Spleen (tissue), 11 donors: Measurements from ENCODE around the gene CLASP2. TPM values are rescaled to one million over a fixed set of nuclear protein-coding genes. Genes with fewer than 3 reads are reported as not detected.

Source experiments
- DNase-seq: peaks from one replicate; pipeline ENCODE4 v3.0.0-alpha.2; 2020
- H3K27ac ChIP-seq, 8 donors: fragments of 200-600 bp; sonication (generic) in 7 of 8; 1 replicate in 4 of 8; 2 replicates in 4 of 8; pipeline versions ENCODE4 v1.5.0 to v1.8.0; 2016 to 2021; ENCODE audit warnings: inconsistent platforms in 4 of 8, mild to moderate bottlenecking in 4 of 8, moderate library complexity in 1 of 8
- H3K27me3 ChIP-seq, 7 donors: fragments of 200-600 bp; sonication (generic) in 6 of 7; replicated peaks in 1 of 7; 1 replicate in 4 of 7; 2 replicates in 3 of 7; pipeline versions ENCODE4 v1.5.0 to v1.8.0; 2016 to 2021; ENCODE audit warnings: inconsistent platforms in 3 of 7, mild to moderate bottlenecking in 1 of 7
- H3K36me3 ChIP-seq, 6 donors: fragments of 200-600 bp; sonication (generic) in 5 of 6; 1 replicate in 4 of 6; 2 replicates in 2 of 6; pipeline versions ENCODE4 v1.5.0 to v1.8.0; 2016 to 2021; ENCODE audit warnings: inconsistent platforms in 2 of 6
- H3K4me1 ChIP-seq, 6 donors: fragments of 200-600 bp; sonication (generic) in 5 of 6; 1 replicate in 3 of 6; 2 replicates in 3 of 6; pipeline versions ENCODE4 v1.5.0 to v1.8.0; 2016 to 2021; ENCODE audit warnings: inconsistent platforms in 3 of 6
- H3K4me3 ChIP-seq, 8 donors: fragments of 200-600 bp; sonication (generic) in 7 of 8; 1 replicate in 4 of 8; 2 replicates in 4 of 8; pipeline versions ENCODE4 v1.5.0 to v1.8.0; 2016 to 2021; ENCODE audit warnings: inconsistent platforms in 4 of 8, mild to moderate bottlenecking in 4 of 8, moderate library complexity in 2 of 8
- H3K9me3 ChIP-seq, 8 donors: fragments of 200-600 bp; sonication (generic) in 7 of 8; 1 replicate in 4 of 8; 2 replicates in 4 of 8; pipeline versions ENCODE4 v1.5.0 to v1.8.0; 2016 to 2021; ENCODE audit warnings: inconsistent platforms in 4 of 8
- POLR2A ChIP-seq, 3 donors: fragments of 450-650 bp; IDR thresholded peaks; one replicate each; pipeline ENCODE4 v1.5.1; 2017; ENCODE audit warnings: antibody characterized with exemption in 3 of 3, mild to moderate bottlenecking in 1 of 3
- POLR2AphosphoS5 ChIP-seq, 3 donors: sonication (generic); formaldehyde crosslinking; IDR thresholded peaks; one replicate each; pipeline ENCODE4 v1.5.1; 2017; ENCODE audit warnings: antibody characterized with exemption in 3 of 3
- WGBS, 5 donors: extraction: QIAGEN DNeasy Blood & Tissue Kit in 3 of 5; methylation state at CpG; one replicate each; pipeline versions ENCODE4 v1.1.5 to v1.1.7; 2013 to 2018; 5-methylcytosine and 5-hydroxymethylcytosine counted together
- intact Hi-C: fragments of 100-400 bp; cut with DNase I; formaldehyde crosslinking; loops from one replicate; pipeline ENCODE4 v1.15.0; 2023; ENCODE audit warnings: low total_unique reads
- polyA plus RNA-seq, 3 donors: library from polyadenylated mRNA; stranded (reverse); fragments of 200-250 nt; gene quantifications; one replicate each; pipeline ENCODE4 v1.2.1, GENCODE V29; 2013
- total RNA-seq, 7 donors: library from RNA; depleted of rRNA in 3 of 7; stranded (reverse); fragments of >200 nt in 3 of 7; fragmentation: NEBNext Ultra II Directional in 4 of 7; extraction: Animal tissue kit (Norgen Biotek cat#: 25700) in 4 of 7; gene quantifications; one replicate each; pipeline versions ENCODE4 v1.1.0 to v1.2.1, GENCODE V29; 2016 to 2021
- TF ChIP-seq, protein P1 (sequence below), 11 experiments: fragments of 200-600 bp in 7 of 11; fragments of 450-650 bp in 4 of 11; sonication (generic) in 4 of 11; IDR thresholded peaks in 8 of 11; conservative IDR thresholded peaks in 3 of 11; 1 replicate in 7 of 11; 2 replicates in 4 of 11; pipeline versions ENCODE4 v1.4.0 to v1.8.0; 2016 to 2021; ENCODE audit warnings: antibody characterized with exemption in 11 of 11, inconsistent platforms in 4 of 11, mild to moderate bottlenecking in 1 of 11
- donor health status: healthy with polysubstance abuse.
- donor health status: DM: no; HTN: no; CAD: no; lungs with moderate emphysema.
- donor health status: DM: no; HTN: no; CAD: no.
- donor health status: Bipolar disorder and iron deficiency.
- donor health status: healthy.
- donor health status: DM: no; HTN: no; CAD: no.
- donor health status: DM: yes; HTN: yes; CAD: no.

Gene CLASP2
- total and polyA plus RNA-seq, 10 donors = 8.7 to 200 (median 72.5) TPM

DNA sequence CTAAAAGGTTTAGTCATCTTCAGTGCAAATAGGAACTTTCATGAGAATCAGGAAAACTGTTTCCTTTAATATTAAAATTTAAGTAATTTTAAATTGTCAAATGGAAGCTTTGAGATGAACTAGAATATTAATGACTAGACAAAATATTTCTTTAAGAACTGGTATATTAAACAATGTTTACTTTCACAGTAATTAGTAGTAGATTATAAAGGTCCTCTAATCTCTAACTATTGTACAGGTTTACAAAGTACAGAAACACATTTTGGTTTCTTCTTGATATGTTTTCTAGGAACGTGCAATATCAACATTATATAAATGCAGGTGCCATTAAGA is 138.9 kb downstream of the CLASP2 start:
- Histone ChIP-seq H3K4me3 (no peak overlapping the region), H3K36me3 (peaks cover 0 to 89% (median 26%) of the 10 kb centered on the region in 6 donors), H3K27me3 (no peaks in the 10 kb centered on the region), H3K4me1 (no peaks in the 10 kb centered on the region), H3K27ac (no peak overlapping the region), H3K9me3 (no peaks in the 10 kb centered on the region)
- 87 to 100% (median 98%) methylated on average over 1 of the region's 1 CpG for WGBS, 5 donors
- intact Hi-C loops = no loop called here
- no peak for DNase-seq
- TF ChIP-seq POLR2AphosphoS5 (IDR thresholded peaks at IDR 0.05) (no peak), POLR2A (IDR thresholded peaks at IDR 0.05) (no peak)
- TF ChIP-seq, protein P1, sequence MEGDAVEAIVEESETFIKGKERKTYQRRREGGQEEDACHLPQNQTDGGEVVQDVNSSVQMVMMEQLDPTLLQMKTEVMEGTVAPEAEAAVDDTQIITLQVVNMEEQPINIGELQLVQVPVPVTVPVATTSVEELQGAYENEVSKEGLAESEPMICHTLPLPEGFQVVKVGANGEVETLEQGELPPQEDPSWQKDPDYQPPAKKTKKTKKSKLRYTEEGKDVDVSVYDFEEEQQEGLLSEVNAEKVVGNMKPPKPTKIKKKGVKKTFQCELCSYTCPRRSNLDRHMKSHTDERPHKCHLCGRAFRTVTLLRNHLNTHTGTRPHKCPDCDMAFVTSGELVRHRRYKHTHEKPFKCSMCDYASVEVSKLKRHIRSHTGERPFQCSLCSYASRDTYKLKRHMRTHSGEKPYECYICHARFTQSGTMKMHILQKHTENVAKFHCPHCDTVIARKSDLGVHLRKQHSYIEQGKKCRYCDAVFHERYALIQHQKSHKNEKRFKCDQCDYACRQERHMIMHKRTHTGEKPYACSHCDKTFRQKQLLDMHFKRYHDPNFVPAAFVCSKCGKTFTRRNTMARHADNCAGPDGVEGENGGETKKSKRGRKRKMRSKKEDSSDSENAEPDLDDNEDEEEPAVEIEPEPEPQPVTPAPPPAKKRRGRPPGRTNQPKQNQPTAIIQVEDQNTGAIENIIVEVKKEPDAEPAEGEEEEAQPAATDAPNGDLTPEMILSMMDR (IDR thresholded peaks at IDR 0.05 in 8 of 11, conservative IDR thresholded peaks at IDR 0.05 in 3 of 11) = no peak

DNA sequence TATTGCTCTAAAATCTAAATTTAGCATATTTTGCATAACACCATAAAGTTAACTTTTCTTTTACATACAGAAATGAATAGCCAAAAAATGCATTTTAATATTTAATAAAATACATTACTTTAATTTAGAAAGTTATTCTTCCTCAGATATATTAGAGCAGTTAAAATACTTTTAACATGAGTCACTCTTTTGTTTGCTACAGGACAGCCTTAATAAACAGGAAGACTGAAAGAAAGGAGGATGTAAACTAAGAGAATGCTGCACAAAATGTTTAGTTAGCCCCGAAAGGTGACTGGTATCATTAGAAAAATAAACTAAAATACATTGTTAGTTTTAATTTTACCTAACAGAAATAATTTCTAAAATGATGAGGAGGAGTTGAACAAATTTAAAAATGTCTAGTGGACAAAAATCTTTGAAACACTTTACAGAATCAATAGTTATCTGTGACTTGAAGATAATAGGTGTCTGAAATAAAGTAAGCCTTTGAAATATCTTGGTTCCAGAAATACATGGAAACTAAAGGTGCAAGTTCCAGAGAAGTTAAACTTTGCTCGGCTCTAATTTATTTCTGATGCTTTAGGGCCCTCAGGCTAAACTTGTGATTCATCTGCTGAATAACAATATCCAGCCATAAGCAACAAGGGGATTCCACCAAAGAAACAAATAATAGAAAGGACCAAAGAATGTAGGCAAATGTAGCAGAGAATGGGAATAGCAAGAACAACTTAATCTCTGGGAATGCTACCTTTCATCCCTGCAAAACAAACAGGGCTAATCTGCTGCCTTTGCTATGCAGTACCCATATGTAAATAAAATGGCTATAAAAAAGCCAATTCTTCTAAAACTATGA is 139.5 kb downstream of the CLASP2 start:
- peaks cover 0 to 89% (median 25%) of the 10 kb centered on the region in 6 donors for H3K36me3 ChIP-seq
- intact Hi-C loops = no loop called here
- H3K4me1 ChIP-seq = no peaks in the 10 kb centered on the region
- no peak overlapping the region for H3K4me3 ChIP-seq
- H3K27me3 ChIP-seq = no peaks in the 10 kb centered on the region
- no peaks in the 10 kb centered on the region for H3K9me3 ChIP-seq
- no peak for DNase-seq
- 59 to 93% (median 88%) methylated on average over 2 of the region's 2 CpGs for WGBS, 5 donors
- H3K27ac ChIP-seq = no peak overlapping the region
- TF ChIP-seq POLR2AphosphoS5 (IDR thresholded peaks at IDR 0.05) = no peak
- TF ChIP-seq, protein P1 (IDR thresholded peaks at IDR 0.05 in 8 of 11, conservative IDR thresholded peaks at IDR 0.05 in 3 of 11) = no peak
- TF ChIP-seq POLR2A (IDR thresholded peaks at IDR 0.05) = no peak

DNA sequence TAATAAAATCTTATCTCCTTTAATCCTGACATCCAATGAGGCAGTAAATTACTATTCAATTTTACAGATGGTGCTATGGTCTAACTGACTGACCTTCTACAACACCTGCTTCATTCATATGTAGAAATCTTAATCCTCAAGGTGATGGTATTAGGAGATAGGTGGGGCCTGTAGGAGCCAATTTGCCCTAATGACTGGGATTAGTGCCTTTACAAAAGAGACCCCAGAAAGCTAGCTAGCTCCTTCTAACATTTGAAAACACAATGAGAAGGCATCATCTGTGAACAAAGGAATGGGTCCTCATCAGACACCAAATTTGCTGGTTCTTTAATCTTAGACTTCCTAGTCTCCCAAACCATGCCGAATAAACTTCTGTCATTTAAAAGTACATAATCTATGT is 140.5 kb downstream of the CLASP2 start:
- Histone ChIP-seq H3K27me3 (no peaks in the 10 kb centered on the region), H3K4me3 (no peak overlapping the region), H3K4me1 (no peaks in the 10 kb centered on the region), H3K36me3 (peaks cover 0 to 88% (median 27%) of the 10 kb centered on the region in 6 donors), H3K27ac (no peak overlapping the region), H3K9me3 (no peaks in the 10 kb centered on the region)
- intact Hi-C loops = no loop called here
- WGBS, 5 donors = 88 to 95% (median 93%) methylated on average over 1 of the region's 1 CpG
- DNase-seq = no peak
- TF ChIP-seq, protein P1 (IDR thresholded peaks at IDR 0.05 in 8 of 11, conservative IDR thresholded peaks at IDR 0.05 in 3 of 11) = no peak
- TF ChIP-seq POLR2AphosphoS5 (IDR thresholded peaks at IDR 0.05) (no peak), POLR2A (IDR thresholded peaks at IDR 0.05) (no peak)

DNA sequence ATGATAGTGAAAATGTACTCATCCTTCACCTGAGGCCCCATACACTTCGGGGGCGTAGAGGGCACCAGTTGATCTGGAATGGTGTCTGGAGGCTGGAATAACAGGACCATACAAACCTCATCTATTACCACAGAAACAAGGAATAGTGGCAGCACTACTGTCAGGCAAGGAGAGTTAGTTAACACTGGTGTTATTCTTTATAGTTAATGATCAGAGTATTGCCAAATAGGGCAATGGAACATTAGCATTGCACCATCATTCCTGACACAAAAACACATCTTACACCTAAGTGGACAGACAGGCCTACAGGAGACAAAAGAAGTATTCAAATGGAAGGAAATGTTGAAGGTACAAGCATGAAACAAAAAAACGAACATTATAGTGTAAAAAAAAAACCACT is 140.9 kb downstream of the CLASP2 start:
- no peaks in the 10 kb centered on the region for H3K4me1 ChIP-seq
- no peak for TF ChIP-seq POLR2A (IDR thresholded peaks at IDR 0.05)
- TF ChIP-seq, protein P1 (IDR thresholded peaks at IDR 0.05 in 8 of 11, conservative IDR thresholded peaks at IDR 0.05 in 3 of 11) = no peak
- no peak for TF ChIP-seq POLR2AphosphoS5 (IDR thresholded peaks at IDR 0.05)
- DNase-seq = no peak
- H3K27ac ChIP-seq = no peak overlapping the region
- 84 to 96% (median 90%) methylated on average over 3 of the region's 3 CpGs for WGBS, 5 donors
- H3K27me3 ChIP-seq = no peaks in the 10 kb centered on the region
- peaks cover 0 to 87% (median 27%) of the 10 kb centered on the region in 6 donors for H3K36me3 ChIP-seq
- H3K4me3 ChIP-seq = no peak overlapping the region
- no peaks in the 10 kb centered on the region for H3K9me3 ChIP-seq
- intact Hi-C loops = no loop called here
